HEK293 (cell line): ENCODE results near the gene ARHGAP6.
"Not testable (repeated sequence)": the region's sequence is repeated elsewhere in the genome, so short reads cannot be mapped to it uniquely, and the experiment has no call there.

Source experiments
- CTCF ChIA-PET: fragments of 350-600 bp; formaldehyde crosslinking; extraction: SDS; loops from one replicate; lab custom pipeline; 2021; ENCODE audit warnings: antibody characterized with exemption; lab: Yijun Ruan, JAX
- POLR2A ChIA-PET: fragments of 300-600 bp; formaldehyde crosslinking; extraction: SDS; loops from one replicate; lab custom pipeline; 2020; ENCODE audit warnings: antibody characterized with exemption, inconsistent platforms; lab: Yijun Ruan, JAX
- H3K27ac ChIP-seq: fragments of 200-500 bp; sonication (Bioruptor generic); 2 replicates; pipeline ENCODE4 v1.5.1; 2014; ENCODE audit warnings: low read depth, low read length, control low read depth, inconsistent platforms; ENCODE audit errors: extremely low read depth
- H3K36me3 ChIP-seq, 2 experiments: fragments of 200-500 bp in 1 of 2; sonication (Bioruptor generic) in 1 of 2; 1 replicate in 1 of 2; 2 replicates in 1 of 2; pipeline ENCODE4 v1.5.1; 2014 to 2017; ENCODE audit warnings: inconsistent platforms in 2 of 2, low read length in 2 of 2; ENCODE audit not compliant: control insufficient read depth in 2 of 2, insufficient read depth in 1 of 2
- H3K4me1 ChIP-seq: fragments of 200-500 bp; sonication (Bioruptor generic); 2 replicates; pipeline ENCODE4 v1.5.1; 2014; ENCODE audit warnings: mild to moderate bottlenecking, low read length, inconsistent platforms; ENCODE audit not compliant: control insufficient read depth, insufficient read depth
- H3K4me3 ChIP-seq: 2 replicates; pipeline ENCODE4 v1.5.1; 2011; ENCODE audit warnings: low read depth, mild to moderate bottlenecking, control low read depth, low read length, moderate library complexity
- H3K9me3 ChIP-seq: fragments of 200-500 bp; sonication (Bioruptor generic); 2 replicates; pipeline ENCODE4 v1.5.1; 2014; ENCODE audit warnings: low read depth, low read length, inconsistent platforms; ENCODE audit not compliant: control insufficient read depth, insufficient read depth
- FEZF1 ChIP-seq: fragments of 450-650 bp; formaldehyde crosslinking; IDR thresholded peaks from 2 replicates; pipeline ENCODE4 v1.5.1; 2016; ENCODE audit warnings: missing biosample characterization, missing genetic modification characterization
- GLIS1 ChIP-seq: fragments of 450-650 bp; formaldehyde crosslinking; IDR thresholded peaks from 2 replicates; pipeline ENCODE4 v1.5.1; 2016; ENCODE audit warnings: missing biosample characterization, missing genetic modification characterization
- OVOL3 ChIP-seq: fragments of 450-650 bp; formaldehyde crosslinking; IDR thresholded peaks from 2 replicates; pipeline ENCODE4 v1.5.1; 2016; ENCODE audit warnings: missing biosample characterization, missing genetic modification characterization
- YY2 ChIP-seq: fragments of 450-650 bp; formaldehyde crosslinking; IDR thresholded peaks from 2 replicates; pipeline ENCODE4 v1.5.1; 2016; ENCODE audit warnings: missing biosample characterization, missing genetic modification characterization
- ZBTB1 ChIP-seq: fragments of 450-650 bp; formaldehyde crosslinking; IDR thresholded peaks from 2 replicates; pipeline ENCODE4 v1.5.1; 2016; ENCODE audit warnings: missing biosample characterization, missing genetic modification characterization
- ZBTB48 ChIP-seq: fragments of 450-650 bp; formaldehyde crosslinking; IDR thresholded peaks from 2 replicates; pipeline ENCODE4 v1.5.1; 2016; ENCODE audit warnings: missing biosample characterization, missing genetic modification characterization
- ZFP3 ChIP-seq: fragments of 450-650 bp; formaldehyde crosslinking; IDR thresholded peaks from 2 replicates; pipeline ENCODE4 v1.5.1; 2016; ENCODE audit warnings: low read depth, missing biosample characterization, missing genetic modification characterization
- ZNF155 ChIP-seq: fragments of 450-650 bp; formaldehyde crosslinking; IDR thresholded peaks from 2 replicates; pipeline ENCODE4 v1.5.1; 2016; ENCODE audit warnings: missing biosample characterization, missing genetic modification characterization
- ZNF157 ChIP-seq: fragments of 450-650 bp; formaldehyde crosslinking; IDR thresholded peaks from 2 replicates; pipeline ENCODE4 v1.5.1; 2016; ENCODE audit warnings: missing biosample characterization, missing genetic modification characterization
- ZNF175 ChIP-seq: fragments of 450-650 bp; formaldehyde crosslinking; IDR thresholded peaks from 2 replicates; pipeline ENCODE4 v1.5.1; 2016; ENCODE audit warnings: missing biosample characterization, missing genetic modification characterization
- ZNF2 ChIP-seq: fragments of 450-650 bp; formaldehyde crosslinking; IDR thresholded peaks from 2 replicates; pipeline ENCODE4 v1.5.1; 2016; ENCODE audit warnings: missing biosample characterization, missing genetic modification characterization
- ZNF23 ChIP-seq: fragments of 450-650 bp; formaldehyde crosslinking; IDR thresholded peaks from 2 replicates; pipeline ENCODE4 v1.5.1; 2016; ENCODE audit warnings: missing biosample characterization, missing genetic modification characterization, borderline replicate concordance
- ZNF266 ChIP-seq: fragments of 450-650 bp; formaldehyde crosslinking; IDR thresholded peaks from 2 replicates; pipeline ENCODE4 v1.5.1; 2016; ENCODE audit warnings: missing biosample characterization, missing genetic modification characterization, low read depth
- ZNF302 ChIP-seq: fragments of 450-650 bp; formaldehyde crosslinking; IDR thresholded peaks from 2 replicates; pipeline ENCODE4 v1.5.1; 2016; ENCODE audit warnings: missing biosample characterization, missing genetic modification characterization, low read depth
- ZNF341 ChIP-seq: fragments of 450-650 bp; formaldehyde crosslinking; IDR thresholded peaks from 2 replicates; pipeline ENCODE4; 2016; ENCODE audit warnings: low read depth, missing biosample characterization, missing genetic modification characterization
- ZNF354C ChIP-seq: fragments of 450-650 bp; formaldehyde crosslinking; IDR thresholded peaks from 2 replicates; pipeline ENCODE4 v1.5.1; 2016; ENCODE audit warnings: missing biosample characterization, missing genetic modification characterization, low read depth, borderline replicate concordance
- ZNF473 ChIP-seq: fragments of 450-650 bp; formaldehyde crosslinking; IDR thresholded peaks from 2 replicates; pipeline ENCODE4 v1.5.1; 2017; ENCODE audit warnings: missing biosample characterization, missing genetic modification characterization
- ZNF501 ChIP-seq: fragments of 450-650 bp; formaldehyde crosslinking; IDR thresholded peaks from 2 replicates; pipeline ENCODE4 v1.5.1; 2016; ENCODE audit warnings: missing biosample characterization, missing genetic modification characterization
- ZNF544 ChIP-seq: fragments of 450-650 bp; formaldehyde crosslinking; IDR thresholded peaks from 2 replicates; pipeline ENCODE4 v1.5.0; 2017; ENCODE audit warnings: missing biosample characterization, missing genetic modification characterization
- ZNF549 ChIP-seq: fragments of 450-650 bp; IDR thresholded peaks from 2 replicates; pipeline ENCODE4 v1.5.1; 2018; ENCODE audit warnings: missing biosample characterization, missing genetic modification characterization, mild to moderate bottlenecking, inconsistent platforms, moderate library complexity
- ZNF555 ChIP-seq: fragments of 450-650 bp; formaldehyde crosslinking; conservative IDR thresholded peaks from 2 replicates; pipeline ENCODE4 v1.5.1; 2017; ENCODE audit warnings: missing biosample characterization, mild to moderate bottlenecking, missing genetic modification characterization, inconsistent platforms
- ZNF623 ChIP-seq: fragments of 450-650 bp; formaldehyde crosslinking; IDR thresholded peaks from 2 replicates; pipeline ENCODE4 v1.5.1; 2016; ENCODE audit warnings: missing biosample characterization, missing genetic modification characterization
- ZNF629 ChIP-seq: fragments of 450-650 bp; formaldehyde crosslinking; IDR thresholded peaks from 2 replicates; pipeline ENCODE4 v1.5.1; 2017; ENCODE audit warnings: missing biosample characterization, missing genetic modification characterization
- ZNF707 ChIP-seq: fragments of 450-650 bp; formaldehyde crosslinking; IDR thresholded peaks from 2 replicates; pipeline ENCODE4 v1.5.1; 2016; ENCODE audit warnings: missing biosample characterization, missing genetic modification characterization
- ZNF785 ChIP-seq: fragments of 450-650 bp; formaldehyde crosslinking; IDR thresholded peaks from 2 replicates; pipeline ENCODE4 v1.5.1; 2016; ENCODE audit warnings: missing biosample characterization, missing genetic modification characterization
- ZNF791 ChIP-seq: fragments of 450-650 bp; formaldehyde crosslinking; IDR thresholded peaks from 2 replicates; pipeline ENCODE4 v1.5.1; 2016; ENCODE audit warnings: missing biosample characterization, missing genetic modification characterization
- ZNF830 ChIP-seq: fragments of 450-650 bp; IDR thresholded peaks from 2 replicates; pipeline ENCODE4 v1.5.0; 2018; ENCODE audit warnings: missing biosample characterization, missing genetic modification characterization, low read depth, mild to moderate bottlenecking, moderate library complexity
- ZNF837 ChIP-seq: fragments of 450-650 bp; formaldehyde crosslinking; IDR thresholded peaks from 2 replicates; pipeline ENCODE4 v1.5.1; 2016; ENCODE audit warnings: missing biosample characterization, missing genetic modification characterization
- ZNF843 ChIP-seq: fragments of 450-650 bp; formaldehyde crosslinking; IDR thresholded peaks from 2 replicates; pipeline ENCODE4 v1.5.1; 2016; ENCODE audit warnings: missing biosample characterization, missing genetic modification characterization
- TF ChIP-seq, protein P1 (sequence below): fragments of 450-650 bp; formaldehyde crosslinking; IDR thresholded peaks from 2 replicates; pipeline ENCODE4 v1.5.1; 2017; ENCODE audit warnings: missing biosample characterization, missing genetic modification characterization

The ARHGAP6 gene

DNA sequence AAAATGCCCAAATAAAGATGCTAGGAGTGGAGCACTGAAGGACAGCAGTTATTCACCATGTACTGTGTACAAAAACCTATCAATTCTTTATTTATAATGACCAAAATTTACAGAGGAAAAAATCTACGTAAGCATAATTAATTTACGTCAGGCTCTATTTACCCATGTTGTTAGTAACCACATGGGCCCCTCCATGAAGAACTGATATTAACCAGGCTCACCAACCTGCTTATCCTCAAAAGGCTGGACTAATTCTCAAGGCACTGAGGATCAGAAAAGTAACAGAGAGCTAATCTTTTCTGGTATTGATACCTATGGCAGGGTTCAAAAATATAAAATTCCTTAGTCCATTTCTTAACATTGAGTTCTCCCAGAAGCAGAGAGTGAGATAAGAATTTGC lies 140.0 kb downstream of the ARHGAP6 start:
- ChIA-PET POLR2A (no interaction called here), CTCF (interaction anchor here (1.5 kb wide), 1 partner anchor 144 kb away, joined by 4 read pairs; no protein-coding TSS in a partner anchor)
- no peaks in the 10 kb centered on the region for H3K4me1 ChIP-seq
- no peaks in the 10 kb centered on the region for H3K36me3 ChIP-seq
- H3K4me3 ChIP-seq, result no peak overlapping the region
- no peak for TF ChIP-seq ZBTB48 (tag by site-specific recombination)
- TF ChIP-seq ZNF623 (tag by site-specific recombination), result no peak
- no peak for TF ChIP-seq ZNF837 (tag by site-specific recombination)
- no peak for TF ChIP-seq ZNF830
- TF ChIP-seq ZNF549 (tag by site-specific recombination), result no peak
- TF ChIP-seq ZNF707, result no peak
- no peak for TF ChIP-seq ZNF157
- no peak for TF ChIP-seq ZNF302 (tag by site-specific recombination)
- TF ChIP-seq ZNF155 (tag by site-specific recombination), result no peak
- TF ChIP-seq ZNF473, result no peak
- TF ChIP-seq ZNF23 (tag by site-specific recombination), result no peak
- TF ChIP-seq ZNF266 (tag by site-specific recombination), result no peak
- no peak for TF ChIP-seq ZNF791 (tag by site-specific recombination)
- TF ChIP-seq, protein P1, sequence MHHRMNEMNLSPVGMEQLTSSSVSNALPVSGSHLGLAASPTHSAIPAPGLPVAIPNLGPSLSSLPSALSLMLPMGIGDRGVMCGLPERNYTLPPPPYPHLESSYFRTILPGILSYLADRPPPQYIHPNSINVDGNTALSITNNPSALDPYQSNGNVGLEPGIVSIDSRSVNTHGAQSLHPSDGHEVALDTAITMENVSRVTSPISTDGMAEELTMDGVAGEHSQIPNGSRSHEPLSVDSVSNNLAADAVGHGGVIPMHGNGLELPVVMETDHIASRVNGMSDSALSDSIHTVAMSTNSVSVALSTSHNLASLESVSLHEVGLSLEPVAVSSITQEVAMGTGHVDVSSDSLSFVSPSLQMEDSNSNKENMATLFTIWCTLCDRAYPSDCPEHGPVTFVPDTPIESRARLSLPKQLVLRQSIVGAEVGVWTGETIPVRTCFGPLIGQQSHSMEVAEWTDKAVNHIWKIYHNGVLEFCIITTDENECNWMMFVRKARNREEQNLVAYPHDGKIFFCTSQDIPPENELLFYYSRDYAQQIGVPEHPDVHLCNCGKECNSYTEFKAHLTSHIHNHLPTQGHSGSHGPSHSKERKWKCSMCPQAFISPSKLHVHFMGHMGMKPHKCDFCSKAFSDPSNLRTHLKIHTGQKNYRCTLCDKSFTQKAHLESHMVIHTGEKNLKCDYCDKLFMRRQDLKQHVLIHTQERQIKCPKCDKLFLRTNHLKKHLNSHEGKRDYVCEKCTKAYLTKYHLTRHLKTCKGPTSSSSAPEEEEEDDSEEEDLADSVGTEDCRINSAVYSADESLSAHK, result no peak
- TF ChIP-seq FEZF1 (tag by site-specific recombination), result no peak
- no peak for TF ChIP-seq ZBTB1
- TF ChIP-seq ZNF555, result no peak
- TF ChIP-seq ZNF629 (tag by site-specific recombination), result no peak
- H3K9me3 ChIP-seq, result no peaks in the 10 kb centered on the region
- H3K27ac ChIP-seq, result no peak overlapping the region

DNA sequence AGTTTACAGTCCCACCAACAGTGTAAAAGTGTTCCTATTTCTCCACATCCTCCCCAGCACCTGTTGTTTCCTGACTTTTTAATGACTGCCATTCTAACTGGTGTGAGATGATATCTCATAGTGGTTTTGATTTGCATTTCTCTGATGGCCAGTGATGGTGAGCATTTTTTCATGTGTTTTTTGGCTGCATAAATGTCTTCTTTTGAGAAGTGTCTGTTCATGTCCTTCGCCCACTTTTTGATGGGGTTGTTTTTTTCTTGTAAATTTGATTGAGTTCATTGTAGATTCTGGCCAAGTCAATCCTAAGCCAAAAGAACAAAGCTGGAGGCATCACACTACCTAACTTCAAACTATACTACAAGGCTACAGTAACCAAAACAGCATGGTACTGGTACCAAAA lies 146.5 kb downstream of the ARHGAP6 start:
- H3K27ac ChIP-seq, CTCF ChIA-PET, POLR2A ChIA-PET: not testable (repeated sequence)

DNA sequence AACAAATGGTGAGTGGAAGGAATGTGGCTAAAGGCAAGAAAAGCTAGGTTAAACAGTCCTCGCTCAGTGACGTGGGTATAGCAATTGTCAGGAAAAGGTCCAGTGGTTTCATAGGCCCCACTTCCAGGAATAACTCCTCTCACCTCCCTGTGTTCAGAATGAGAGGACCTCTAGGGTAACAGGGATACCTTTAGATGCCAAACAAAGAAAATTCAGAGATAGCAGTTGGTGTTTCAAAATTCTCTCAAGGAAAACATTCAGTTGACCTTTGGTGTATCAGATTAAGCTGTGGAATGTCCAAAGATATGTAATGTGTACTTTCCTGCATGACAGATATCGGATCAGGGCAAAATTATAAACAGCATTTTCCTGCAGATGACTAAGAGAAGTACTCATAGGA lies 155.9 kb downstream of the ARHGAP6 start:
- POLR2A ChIA-PET, result no interaction called here
- no peak overlapping the region for H3K27ac ChIP-seq
- no peak for TF ChIP-seq ZNF544
- no peak for TF ChIP-seq ZNF2 (tag by site-specific recombination)
- TF ChIP-seq ZNF785, result no peak
- TF ChIP-seq ZNF501 (tag by site-specific recombination), result no peak
- TF ChIP-seq YY2, result no peak
- TF ChIP-seq ZNF175 (tag by site-specific recombination), result no peak
- TF ChIP-seq ZNF843 (tag by site-specific recombination), result no peak
- no peak for TF ChIP-seq ZNF473
- no peak for TF ChIP-seq OVOL3 (tag by site-specific recombination)
- TF ChIP-seq GLIS1, result no peak
- TF ChIP-seq ZNF354C (tag by site-specific recombination), result no peak
- TF ChIP-seq ZNF623 (tag by site-specific recombination), result no peak
- TF ChIP-seq ZBTB48 (tag by site-specific recombination), result no peak
- TF ChIP-seq ZFP3 (tag by site-specific recombination), result no peak
- no peak for TF ChIP-seq ZNF341 (tag by site-specific recombination)
- no peak for TF ChIP-seq ZNF629 (tag by site-specific recombination)
- TF ChIP-seq ZNF302 (tag by site-specific recombination), result no peak
- CTCF ChIA-PET, result interaction anchor here (0.7 kb wide), 1 partner anchor 51 kb away, joined by 3 read pairs; no protein-coding TSS in a partner anchor
- H3K9me3 ChIP-seq, result no peaks in the 10 kb centered on the region
- H3K4me1 ChIP-seq, result no peaks in the 10 kb centered on the region
- no peak overlapping the region for H3K4me3 ChIP-seq
- H3K36me3 ChIP-seq, result no peaks in the 10 kb centered on the region

More for the DNA sequence above, 146.5 kb downstream of the ARHGAP6 start:
- not testable (repeated sequence) for H3K4me3 ChIP-seq, H3K4me1 ChIP-seq, H3K36me3 ChIP-seq, H3K9me3 ChIP-seq
